ENCODE data around the gene LHX1.

GRCh38 chr17:36977568-36977967, 40.3 kb downstream of the LHX1 start:
- TF ChIP-seq CSDC2 (CRISPR knock-in tag; IDR thresholded peaks at IDR 0.05) (no peak), ZFP30 (CRISPR knock-in tag; IDR thresholded peaks at IDR 0.05) (no peak), ZNF565 (CRISPR knock-in tag; conservative IDR thresholded peaks at IDR 0.05; ENCODE audit: low read depth) (no peak), CREB5 (CRISPR knock-in tag; IDR thresholded peaks at IDR 0.05; ENCODE audit: low read depth) (no peak), TCF4 (CRISPR knock-in tag; IDR thresholded peaks at IDR 0.05; ENCODE audit: borderline replicate concordance) (no peak), ZNF8 (CRISPR knock-in tag; IDR thresholded peaks at IDR 0.05) (no peak), GLIS3 (CRISPR knock-in tag; IDR thresholded peaks at IDR 0.05) (no peak)
- TF ChIP-seq, protein P1, sequence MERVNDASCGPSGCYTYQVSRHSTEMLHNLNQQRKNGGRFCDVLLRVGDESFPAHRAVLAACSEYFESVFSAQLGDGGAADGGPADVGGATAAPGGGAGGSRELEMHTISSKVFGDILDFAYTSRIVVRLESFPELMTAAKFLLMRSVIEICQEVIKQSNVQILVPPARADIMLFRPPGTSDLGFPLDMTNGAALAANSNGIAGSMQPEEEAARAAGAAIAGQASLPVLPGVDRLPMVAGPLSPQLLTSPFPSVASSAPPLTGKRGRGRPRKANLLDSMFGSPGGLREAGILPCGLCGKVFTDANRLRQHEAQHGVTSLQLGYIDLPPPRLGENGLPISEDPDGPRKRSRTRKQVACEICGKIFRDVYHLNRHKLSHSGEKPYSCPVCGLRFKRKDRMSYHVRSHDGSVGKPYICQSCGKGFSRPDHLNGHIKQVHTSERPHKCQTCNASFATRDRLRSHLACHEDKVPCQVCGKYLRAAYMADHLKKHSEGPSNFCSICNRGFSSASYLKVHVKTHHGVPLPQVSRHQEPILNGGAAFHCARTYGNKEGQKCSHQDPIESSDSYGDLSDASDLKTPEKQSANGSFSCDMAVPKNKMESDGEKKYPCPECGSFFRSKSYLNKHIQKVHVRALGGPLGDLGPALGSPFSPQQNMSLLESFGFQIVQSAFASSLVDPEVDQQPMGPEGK (CRISPR knock-in tag; IDR thresholded peaks at IDR 0.05; ENCODE audit: borderline replicate concordance): no peak
